IMR-90 (cell line): Measurements from ENCODE around the gene ERH. TPM values are rescaled to one million over a fixed set of nuclear protein-coding genes. Genes with fewer than 3 reads are reported as not detected.

ENCODE experiments used
- ATAC-seq: fragments of 200-7000 bp; cut with Tn5 transposase; 2 replicates; pipeline ENCODE4 v1.9.1; 2020; ENCODE audit warnings: low read depth, mild to moderate bottlenecking, moderate library complexity
- BruUV-seq: library from RNA; stranded (reverse); fragments of 400-500 nt; replicated peaks from 2 replicates; lab custom pipeline; 2021; lab: Mats Ljungman, UMichigan
- CTCF ChIA-PET: fragments of 300-600 bp; formaldehyde crosslinking; extraction: SDS; loops from one replicate; lab custom pipeline; 2021; ENCODE audit warnings: antibody characterized with exemption; lab: Yijun Ruan, JAX
- POLR2A ChIA-PET: fragments of 300-600 bp; sonication (Branson Sonifier 250); formaldehyde crosslinking; loops from one replicate; lab custom pipeline; 2022; ENCODE audit warnings: antibody characterized with exemption; ENCODE audit not compliant: unreplicated experiment; lab: Charles Lee
- DNase-seq: peaks from one replicate; pipeline ENCODE4 v3.0.0; 2013
- H2AFZ ChIP-seq: replicated peaks from 2 replicates; pipeline ENCODE3; 2013; ENCODE audit warnings: low read length, mild to moderate bottlenecking; ENCODE audit not compliant: poor library complexity
- H2AK5ac ChIP-seq: 2 replicates; pipeline ENCODE4 v1.6.1; 2013; ENCODE audit warnings: low read depth, low read length, inconsistent platforms
- H2AK9ac ChIP-seq: replicated peaks from 2 replicates; pipeline ENCODE3; 2013; ENCODE audit warnings: mild to moderate bottlenecking, low read depth, low read length, moderate library complexity; ENCODE audit not compliant: poor library complexity
- H2BK120ac ChIP-seq: 2 replicates; pipeline ENCODE4 v1.6.1; 2013; ENCODE audit warnings: low read depth, low read length, inconsistent platforms
- H2BK15ac ChIP-seq: 3 replicates; pipeline ENCODE4 v1.6.1; 2013; ENCODE audit warnings: low read depth, low read length, inconsistent platforms
- H2BK20ac ChIP-seq: 2 replicates; pipeline ENCODE4 v1.6.1; 2013; ENCODE audit warnings: low read depth, mild to moderate bottlenecking, inconsistent platforms, low read length, moderate library complexity
- H2BK5ac ChIP-seq: 2 replicates; pipeline ENCODE4 v1.6.1; 2013; ENCODE audit warnings: mild to moderate bottlenecking, low read depth, low read length, inconsistent platforms; ENCODE audit not compliant: poor library complexity, severe bottlenecking
- H3K14ac ChIP-seq: replicated peaks from 2 replicates; pipeline ENCODE4 v1.6.1; 2013; ENCODE audit warnings: low read depth, low read length, inconsistent platforms
- H3K18ac ChIP-seq: 2 replicates; pipeline ENCODE4 v1.6.1; 2013; ENCODE audit warnings: low read depth, low read length, control low read depth
- H3K23ac ChIP-seq: 2 replicates; pipeline ENCODE4 v1.6.1; 2013; ENCODE audit warnings: low read depth, low read length, inconsistent platforms
- H3K27ac ChIP-seq: 2 replicates; pipeline ENCODE4 v1.5.1; 2013; ENCODE audit warnings: mild to moderate bottlenecking, control low read depth, low read length; ENCODE audit not compliant: insufficient read depth
- H3K27me3 ChIP-seq: 2 replicates; pipeline ENCODE4 v1.6.1; 2013; ENCODE audit warnings: low read length; ENCODE audit not compliant: control insufficient read depth, insufficient read depth
- H3K36me3 ChIP-seq: 2 replicates; pipeline ENCODE4 v1.6.1; 2013; ENCODE audit warnings: low read length, mixed read lengths; ENCODE audit not compliant: control insufficient read depth, insufficient read depth
- H3K4ac ChIP-seq: 2 replicates; pipeline ENCODE4 v1.6.1; 2013; ENCODE audit warnings: low read depth, low read length, inconsistent platforms
- H3K4me1 ChIP-seq: 2 replicates; pipeline ENCODE4 v1.6.1; 2013; ENCODE audit warnings: low read length, mixed read lengths; ENCODE audit not compliant: control insufficient read depth, insufficient read depth
- H3K4me2 ChIP-seq: 2 replicates; pipeline ENCODE4 v1.6.1; 2013; ENCODE audit warnings: low read depth, mild to moderate bottlenecking, control low read depth, low read length, moderate library complexity
- H3K4me3 ChIP-seq: 2 replicates; pipeline ENCODE4 v1.5.1; 2013; ENCODE audit warnings: low read depth, mild to moderate bottlenecking, control low read depth, low read length, moderate library complexity; ENCODE audit not compliant: insufficient read depth
- H3K56ac ChIP-seq: 2 replicates; pipeline ENCODE4 v1.6.1; 2013; ENCODE audit warnings: low read length, inconsistent platforms; ENCODE audit not compliant: insufficient read depth; ENCODE audit errors: extremely low read depth
- H3K79me1 ChIP-seq, 2 experiments: 2 replicates each; pipeline ENCODE4 v1.6.1; 2013; ENCODE audit warnings: low read length in 2 of 2, inconsistent platforms in 1 of 2, low read depth in 1 of 2
- H3K9ac ChIP-seq: 2 replicates; pipeline ENCODE4 v1.6.1; 2013; ENCODE audit warnings: low read depth, low read length, control low read depth
- H3K9me1 ChIP-seq: 2 replicates; pipeline ENCODE4 v1.6.1; 2013; ENCODE audit warnings: low read length, inconsistent platforms; ENCODE audit not compliant: insufficient read depth
- H3K9me3 ChIP-seq: 2 replicates; pipeline ENCODE4 v1.6.1; 2013; ENCODE audit warnings: low read length; ENCODE audit not compliant: control insufficient read depth, insufficient read depth
- H4K20me1 ChIP-seq: 2 replicates; pipeline ENCODE4 v1.6.1; 2013; ENCODE audit warnings: low read length, inconsistent platforms; ENCODE audit not compliant: insufficient read depth
- H4K5ac ChIP-seq: 2 replicates; pipeline ENCODE4 v1.6.1; 2013; ENCODE audit warnings: mild to moderate bottlenecking, low read depth, low read length, control low read depth
- H4K8ac ChIP-seq, 2 experiments: 2 replicates each; pipeline ENCODE4 v1.6.1; 2013; ENCODE audit warnings: low read depth in 2 of 2, low read length in 2 of 2, control low read depth in 1 of 2, inconsistent platforms in 1 of 2
- H4K91ac ChIP-seq: 2 replicates; pipeline ENCODE4 v1.6.1; 2013; ENCODE audit warnings: low read depth, low read length, inconsistent platforms; ENCODE audit not compliant: insufficient read depth
- CTCF ChIP-seq: conservative IDR thresholded peaks from 2 replicates; pipeline ENCODE4 v1.5.1; 2012; ENCODE audit warnings: mild to moderate bottlenecking, low read depth, low read length, improper control_type of control experiment
- FOS ChIP-seq: fragments of 150-350 bp; IDR thresholded peaks from 2 replicates; pipeline ENCODE4 v1.6.1; 2016; ENCODE audit warnings: low read depth, low read length
- MAZ ChIP-seq: IDR thresholded peaks from 2 replicates; pipeline ENCODE4 v1.6.1; 2012; ENCODE audit warnings: low read depth, mild to moderate bottlenecking, low read length, improper control_type of control experiment, moderate library complexity, borderline replicate concordance
- NFE2L2 ChIP-seq: fragments of 150-350 bp; IDR thresholded peaks from 2 replicates; pipeline ENCODE4 v1.6.1; 2016; ENCODE audit warnings: low read depth, mild to moderate bottlenecking, low read length
- POLR2A ChIP-seq: IDR thresholded peaks from 2 replicates; pipeline ENCODE4 v1.6.1; 2012; ENCODE audit warnings: mild to moderate bottlenecking, low read depth, low read length
- RFX5 ChIP-seq: IDR thresholded peaks from 2 replicates; pipeline ENCODE4 v1.8.0; 2012; ENCODE audit warnings: low read depth, mild to moderate bottlenecking, low read length, moderate library complexity
- SMC3 ChIP-seq: fragments of 150-350 bp; IDR thresholded peaks from 2 replicates; pipeline ENCODE4 v1.6.1; 2016; ENCODE audit warnings: low read depth, mild to moderate bottlenecking, antibody characterized with exemption, low read length, moderate library complexity
- WGBS, 2 experiments: methylation state at CpG; one replicate each; pipeline versions ENCODE4 v1.1.5 to v1.1.7; 2013; ENCODE audit warnings: missing lambda C conversion rate in 2 of 2; ENCODE audit not compliant: insufficient read length in 1 of 2; ENCODE audit errors: extremely low coverage in 2 of 2; 5-methylcytosine and 5-hydroxymethylcytosine counted together
- dilution Hi-C: fragments of 300-500 bp; cut with HindIII; formaldehyde crosslinking; loops from one replicate; pipeline ENCODE4 v1.14.3; 2018; ENCODE audit warnings: low sequenced_read_pairs; ENCODE audit not compliant: unreplicated experiment
- in situ Hi-C: fragments of 300-500 bp; cut with MboI; formaldehyde crosslinking; loops from 3 replicates; pipeline ENCODE4 v1.14.3; 2019; ENCODE audit warnings: low sequenced_read_pairs, inconsistent platforms, mixed read lengths
- intact Hi-C: fragments of 100-400 bp; cut with micrococcal nuclease; formaldehyde crosslinking; loops from 2 replicates; pipeline ENCODE4 v1.10.0; 2022
- polyA plus RNA-seq, 3 experiments: library from polyadenylated mRNA; depleted of rRNA; stranded (reverse); fragments of >200 nt; gene quantifications; 2 replicates each; pipeline ENCODE4 v1.2.3, GENCODE V29; 2012; ENCODE audit warnings: low replicate concordance in 1 of 3
- total RNA-seq: library from RNA; depleted of rRNA; stranded (reverse); fragments of >200 nt; gene quantifications from 2 replicates; pipeline ENCODE4 v1.2.3, GENCODE V29; 2012
- TF ChIP-seq, protein P1 (sequence below): fragments of 150-350 bp; IDR thresholded peaks from 2 replicates; pipeline ENCODE4 v1.6.1; 2017; ENCODE audit warnings: mild to moderate bottlenecking, antibody characterized with exemption, low read length, low read depth
- TF ChIP-seq, protein P2 (sequence below): fragments of 150-350 bp; IDR thresholded peaks from 2 replicates; pipeline ENCODE4 v1.6.1; 2016; ENCODE audit warnings: low read depth, mild to moderate bottlenecking, low read length, moderate library complexity, borderline replicate concordance

Gene ERH
- total and polyA plus RNA-seq, 2 of the 4 experiments (the other 2 are of a cell fraction) = 64.2 to 150 TPM

DNA sequence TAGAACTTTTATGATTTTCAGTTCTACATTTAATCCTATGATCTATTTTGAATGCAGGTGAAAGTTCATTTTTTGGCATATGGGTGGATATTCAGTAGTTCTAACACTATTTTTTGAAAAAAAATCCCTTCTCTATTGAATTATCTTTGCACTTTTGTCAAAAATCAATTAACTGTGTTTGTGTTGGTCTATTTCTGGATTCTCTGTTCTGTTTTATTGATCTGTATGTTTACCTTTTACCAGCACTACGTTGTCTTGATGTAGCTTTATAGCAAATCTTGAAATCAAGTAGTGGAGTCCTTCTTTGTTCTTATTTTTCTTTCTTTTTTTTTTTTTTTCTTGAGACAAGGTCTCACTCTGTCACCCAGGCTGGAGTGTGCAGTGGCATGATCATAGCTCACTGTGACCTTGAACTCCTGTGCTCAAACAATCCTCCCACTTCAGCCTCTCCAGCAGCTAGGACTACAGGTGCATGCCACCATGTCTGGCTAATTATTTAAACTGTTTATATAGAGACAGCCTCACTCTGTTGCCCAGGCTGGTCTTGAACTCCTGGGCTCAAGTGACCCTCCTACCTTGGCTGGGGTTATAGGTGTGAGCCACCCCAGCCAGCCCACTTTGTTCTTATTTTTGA lies 32.3 kb upstream of the ERH start:
- TF ChIP-seq, protein P1, sequence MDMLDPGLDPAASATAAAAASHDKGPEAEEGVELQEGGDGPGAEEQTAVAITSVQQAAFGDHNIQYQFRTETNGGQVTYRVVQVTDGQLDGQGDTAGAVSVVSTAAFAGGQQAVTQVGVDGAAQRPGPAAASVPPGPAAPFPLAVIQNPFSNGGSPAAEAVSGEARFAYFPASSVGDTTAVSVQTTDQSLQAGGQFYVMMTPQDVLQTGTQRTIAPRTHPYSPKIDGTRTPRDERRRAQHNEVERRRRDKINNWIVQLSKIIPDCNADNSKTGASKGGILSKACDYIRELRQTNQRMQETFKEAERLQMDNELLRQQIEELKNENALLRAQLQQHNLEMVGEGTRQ = no peak
- TF ChIP-seq POLR2A (no peak), RFX5 (no peak), CTCF (no peak), NFE2L2 (no peak), MAZ (no peak), SMC3 (no peak), FOS (no peak)
- TF ChIP-seq, protein P2, sequence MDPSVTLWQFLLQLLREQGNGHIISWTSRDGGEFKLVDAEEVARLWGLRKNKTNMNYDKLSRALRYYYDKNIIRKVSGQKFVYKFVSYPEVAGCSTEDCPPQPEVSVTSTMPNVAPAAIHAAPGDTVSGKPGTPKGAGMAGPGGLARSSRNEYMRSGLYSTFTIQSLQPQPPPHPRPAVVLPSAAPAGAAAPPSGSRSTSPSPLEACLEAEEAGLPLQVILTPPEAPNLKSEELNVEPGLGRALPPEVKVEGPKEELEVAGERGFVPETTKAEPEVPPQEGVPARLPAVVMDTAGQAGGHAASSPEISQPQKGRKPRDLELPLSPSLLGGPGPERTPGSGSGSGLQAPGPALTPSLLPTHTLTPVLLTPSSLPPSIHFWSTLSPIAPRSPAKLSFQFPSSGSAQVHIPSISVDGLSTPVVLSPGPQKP = no peak
- intact Hi-C loops = no loop called here
- Histone ChIP-seq H2BK15ac (no peak overlapping the region), H4K20me1 (peaks cover 14% of the 10 kb centered on the region; the same call in 1 of the 2 replicates), H2BK120ac (no peak overlapping the region), H3K18ac (no peak overlapping the region), H3K9ac (no peak overlapping the region), H3K4me2 (no peak overlapping the region), H3K14ac (no peak overlapping the region), H3K9me1 (peaks cover 4% of the 10 kb centered on the region; the same call in 1 of the 2 replicates), H3K9me3 (no peaks in the 10 kb centered on the region), H2AK5ac (no peak overlapping the region), H3K36me3 (peaks cover 12% of the 10 kb centered on the region), H3K79me1 (peaks cover 20 to 36% of the 10 kb centered on the region in 2 experiments), H3K4me3 (no peak overlapping the region), H3K27me3 (no peaks in the 10 kb centered on the region), H2AFZ (no peak overlapping the region), H2BK20ac (no peak overlapping the region), H3K56ac (no peak overlapping the region), H3K4me1 (peaks cover 2% of the 10 kb centered on the region; the same call in 1 of the 2 replicates), H3K4ac (no peak overlapping the region), H2AK9ac (no peak overlapping the region), H4K5ac (no peak overlapping the region), H4K91ac (no peak overlapping the region), H3K23ac (no peak overlapping the region), H2BK5ac (no peak overlapping the region), H3K27ac (no peak overlapping the region), H4K8ac (no peak overlapping the region)
- ChIA-PET POLR2A (no interaction called here), CTCF (no interaction called here)
- BruUV-seq = no TSS peak
- in situ Hi-C loops = no loop called here
- WGBS, 2 experiments = no CpG with 5 or more reads among the region's 1 CpG
- dilution Hi-C loops = no loop called here
- DNase-seq (no peak), ATAC-seq (no peak)
